Raji (cell line): ENCODE results near the gene LRP6.

Experiments
- POLR2A ChIP-seq: IDR thresholded peaks from 2 replicates; pipeline ENCODE4 v1.6.1; 2011; ENCODE audit warnings: low read depth, low read length, control low read depth; ENCODE audit not compliant: insufficient read depth

LRP6 gene

DNA sequence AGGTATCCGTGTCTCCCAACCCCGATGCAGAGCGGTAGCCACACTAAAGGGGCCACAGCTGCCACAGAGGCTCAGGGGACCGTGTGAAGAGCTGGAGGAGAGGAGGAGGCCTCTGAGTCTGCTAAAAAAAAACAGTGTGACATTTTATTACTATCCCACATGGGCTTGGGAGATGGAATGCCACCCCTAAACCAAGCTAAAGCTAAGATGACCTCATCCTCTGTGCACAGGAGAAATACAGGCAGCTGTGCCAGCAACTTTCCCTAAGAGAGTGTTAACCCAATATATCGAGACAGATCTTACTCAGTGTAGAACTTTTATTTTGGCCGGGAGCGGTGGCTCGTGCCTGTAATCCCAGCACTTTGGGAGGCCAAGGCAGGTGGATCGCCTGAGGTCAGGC lies 178.1 kb downstream of the LRP6 start:
- TF ChIP-seq POLR2A = no peak

DNA sequence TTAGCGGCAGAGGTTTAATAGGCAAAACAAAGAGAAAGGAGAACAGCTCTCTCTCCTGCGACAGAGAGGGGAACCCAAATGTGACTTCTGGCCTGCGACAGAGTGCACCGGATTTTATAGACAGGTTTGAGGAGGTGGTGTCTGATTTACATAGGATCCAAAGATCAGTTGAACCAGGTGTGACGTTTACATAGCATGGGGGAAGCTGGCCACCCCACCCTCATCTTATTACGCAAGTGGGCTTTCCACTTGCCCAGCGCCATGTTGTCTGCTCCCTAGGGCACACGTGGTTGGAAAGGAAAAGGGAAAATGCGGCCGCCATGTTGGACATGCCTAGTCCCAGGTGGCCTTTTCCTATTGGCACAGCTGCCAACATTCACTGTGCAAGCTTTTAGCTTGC lies 178.7 kb downstream of the LRP6 start:
- no peak for TF ChIP-seq POLR2A

- no peak for TF ChIP-seq POLR2A
These were observed 179.2 kb downstream of the LRP6 start for GRCh38 chr12:12087693-12088034.

GRCh38 chr12:12086973-12087692 lies 179.7 kb downstream of the LRP6 start:
- TF ChIP-seq POLR2A = no peak

GRCh38 chr12:12086362-12086761 lies 180.5 kb downstream of the LRP6 start:
- no peak for TF ChIP-seq POLR2A

DNA sequence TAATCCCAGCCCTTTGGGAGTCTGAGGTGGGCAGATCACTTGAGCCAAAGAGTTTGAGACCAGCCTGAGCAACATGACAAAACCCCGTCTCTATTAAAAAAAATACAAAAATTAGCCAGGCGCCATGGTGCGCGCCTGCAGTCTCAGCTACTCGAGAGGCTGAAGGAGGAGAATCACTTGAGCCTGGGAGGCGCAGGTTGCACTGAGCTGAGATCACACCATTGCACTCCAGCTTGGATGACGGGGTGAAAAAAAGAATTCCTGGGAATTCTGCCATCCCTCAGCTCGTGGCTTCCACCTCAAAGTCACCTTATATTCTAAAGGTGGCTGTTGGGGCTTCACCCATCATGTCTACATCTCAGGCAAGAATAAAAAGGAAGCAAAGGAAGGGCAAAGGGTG lies 183.2 kb downstream of the LRP6 start:
- no peak for TF ChIP-seq POLR2A

DNA sequence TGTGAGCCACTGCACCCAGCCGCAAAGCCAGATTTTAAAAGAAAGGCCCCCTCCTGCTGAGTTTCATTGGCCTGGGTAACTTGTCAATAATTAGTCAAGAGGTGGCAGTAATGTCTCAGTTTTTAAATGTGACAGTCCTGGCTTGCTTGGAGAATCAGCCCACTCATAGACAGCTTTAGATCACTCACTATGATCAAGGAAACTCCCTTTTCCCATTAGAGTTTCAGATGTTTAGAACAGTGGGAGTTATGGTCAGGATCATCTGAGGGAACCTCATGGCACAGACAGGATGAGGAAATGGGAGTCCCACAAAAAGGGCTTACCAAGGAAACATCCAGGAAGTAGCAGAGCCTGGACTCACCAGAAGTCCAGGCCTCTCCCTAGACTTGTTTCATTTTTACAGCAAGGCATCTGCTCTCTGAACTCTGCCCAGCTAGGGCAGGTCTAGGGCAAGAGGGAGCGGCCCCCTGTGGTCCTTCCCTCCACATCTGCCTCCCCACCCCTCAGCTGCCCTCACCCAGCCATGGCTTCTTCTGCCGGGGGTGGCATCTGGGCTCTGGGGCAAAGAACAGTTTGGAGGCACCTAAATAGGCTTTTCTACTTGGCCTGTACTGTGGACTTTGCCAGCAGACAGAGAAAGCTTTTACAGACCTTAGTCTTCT lies 184.9 kb downstream of the LRP6 start:
- TF ChIP-seq POLR2A = no peak

DNA sequence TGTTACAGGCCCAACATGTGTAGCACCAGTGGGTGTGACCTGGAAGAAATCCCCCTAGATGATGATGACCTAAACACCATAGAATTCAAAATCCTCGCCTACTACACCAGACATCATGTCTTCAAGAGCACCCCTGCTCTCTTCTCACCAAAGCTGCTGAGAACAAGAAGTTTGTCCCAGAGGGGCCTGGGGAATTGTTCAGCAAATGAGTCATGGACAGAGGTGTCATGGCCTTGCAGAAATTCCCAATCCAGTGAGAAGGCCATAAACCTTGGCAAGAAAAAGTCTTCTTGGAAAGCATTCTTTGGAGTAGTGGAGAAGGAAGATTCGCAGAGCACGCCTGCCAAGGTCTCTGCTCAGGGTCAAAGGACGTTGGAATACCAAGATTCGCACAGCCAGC lies 187.6 kb downstream of the LRP6 start:
- TF ChIP-seq POLR2A = no peak

DNA sequence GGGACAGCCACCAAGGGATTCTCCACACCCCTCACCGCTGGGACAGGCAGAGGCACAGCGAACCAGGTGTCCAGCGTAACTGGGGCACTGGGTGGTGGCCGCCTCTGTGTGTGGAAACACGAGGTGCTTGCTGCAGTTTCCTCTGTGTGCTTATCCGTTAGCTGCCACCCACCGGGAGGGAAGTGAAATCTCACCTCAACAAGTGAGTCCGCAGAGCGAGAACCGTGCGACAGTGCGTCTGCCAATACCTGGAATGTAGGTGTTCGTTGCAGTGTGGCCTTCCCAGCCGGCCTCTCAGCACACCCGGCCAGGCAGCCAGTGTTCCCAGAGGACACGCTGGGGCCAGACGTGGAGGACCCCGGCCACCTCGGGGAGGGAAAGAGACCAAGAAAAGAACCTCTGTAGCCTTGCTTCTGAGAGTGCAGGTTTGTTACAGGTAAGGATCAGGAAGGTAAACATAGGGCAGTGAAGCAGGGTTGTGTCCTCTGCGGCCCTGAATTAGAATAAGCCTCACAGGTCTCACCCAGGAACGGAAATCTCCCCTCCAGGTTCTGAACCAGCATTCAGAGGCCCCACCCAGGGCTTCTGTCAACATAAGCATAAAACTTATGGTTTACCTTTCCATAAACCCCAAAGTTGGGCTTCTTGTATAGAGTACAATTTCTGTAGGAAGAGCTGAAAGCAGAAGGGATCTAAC lies 194.6 kb downstream of the LRP6 start:
- TF ChIP-seq POLR2A = no peak

GRCh38 chr12:12070674-12071656 lies 195.9 kb downstream of the LRP6 start, which contains the start of gene BCL2L14:
Gene BCL2L14 (plus strand): TSS chr12:12070939. CDS start chr12:12079306, 8,367 bp downstream.
- TF ChIP-seq POLR2A = no peak

DNA sequence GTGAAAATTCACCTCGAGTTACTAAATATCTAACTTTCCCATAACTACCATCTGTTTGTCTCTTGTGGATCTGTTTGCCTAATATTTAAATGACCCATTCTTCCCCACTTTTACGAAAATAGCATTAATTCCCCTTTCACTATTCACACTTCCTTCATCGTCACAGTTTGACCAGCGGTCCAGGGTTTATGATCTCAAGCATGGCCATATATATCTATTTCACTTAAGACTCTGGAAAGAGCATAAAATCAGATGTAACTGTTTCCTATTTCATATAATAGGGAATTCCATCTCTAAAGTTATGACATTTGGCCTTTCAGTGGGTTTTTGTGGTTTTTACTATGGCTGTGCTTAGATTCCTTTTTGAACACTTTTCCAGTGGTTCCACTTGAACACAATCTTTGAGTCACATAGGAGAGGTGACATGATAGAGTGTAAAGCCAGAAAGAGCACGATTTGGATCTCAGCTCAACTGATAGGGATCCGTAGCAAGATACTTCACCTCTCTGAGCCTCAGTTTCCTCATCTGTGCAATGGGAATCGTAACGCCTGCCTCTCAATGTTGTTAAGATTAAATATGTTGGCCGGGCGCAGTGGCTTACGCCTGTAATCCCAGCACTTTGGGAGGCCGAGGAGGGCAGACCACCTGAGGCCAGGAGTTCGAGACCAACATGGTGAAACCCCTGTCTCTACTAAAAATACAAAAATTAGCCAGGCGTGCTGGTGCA lies 196.9 kb downstream of the LRP6 start:
- no peak for TF ChIP-seq POLR2A

- no peak for TF ChIP-seq POLR2A
These were observed 198.1 kb downstream of the LRP6 start for GRCh38 chr12:12068751-12069150.
